ENCODE data around the gene ZNF892. TPM values are rescaled to one million over a fixed set of nuclear protein-coding genes. Genes with fewer than 3 reads are reported as not detected.
"Not testable (repeated sequence)": the region's sequence is repeated elsewhere in the genome, so short reads cannot be mapped to it uniquely, and the experiment has no call there.

Gene ZNF892
- total RNA-seq, 1 donor, result 1.2 TPM

DNA sequence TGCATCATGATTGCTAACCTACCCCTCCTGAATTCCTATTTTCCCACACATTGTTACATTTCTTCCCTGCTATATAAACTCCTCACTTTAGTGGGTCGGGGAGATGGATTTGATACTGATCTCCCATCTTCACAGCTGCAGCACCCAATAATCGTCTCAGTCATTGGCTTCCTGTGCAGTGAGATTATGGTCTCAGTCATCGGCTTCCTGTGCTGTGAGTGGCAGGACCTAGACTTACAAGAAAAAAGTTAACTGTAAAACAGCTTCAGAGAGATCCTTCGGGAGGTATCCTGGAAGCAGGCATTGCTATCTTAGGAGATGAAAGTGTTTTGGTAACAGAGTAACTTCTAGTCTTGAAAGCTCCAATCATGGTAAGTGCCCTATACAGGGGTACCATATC lies 3.4 kb upstream of the ZNF892 start:
- Histone ChIP-seq H3K4me3 (ENCODE audit: low read length) (no peak overlapping the region), H3K4me1 (ENCODE audit: insufficient read depth, low read length) (peaks cover 15% of the 10 kb centered on the region), H3K27me3 (ENCODE audit: insufficient read depth, low read length) (no peaks in the 10 kb centered on the region), H3K9me3 (ENCODE audit: low read depth, low read length) (no peaks in the 10 kb centered on the region)

DNA sequence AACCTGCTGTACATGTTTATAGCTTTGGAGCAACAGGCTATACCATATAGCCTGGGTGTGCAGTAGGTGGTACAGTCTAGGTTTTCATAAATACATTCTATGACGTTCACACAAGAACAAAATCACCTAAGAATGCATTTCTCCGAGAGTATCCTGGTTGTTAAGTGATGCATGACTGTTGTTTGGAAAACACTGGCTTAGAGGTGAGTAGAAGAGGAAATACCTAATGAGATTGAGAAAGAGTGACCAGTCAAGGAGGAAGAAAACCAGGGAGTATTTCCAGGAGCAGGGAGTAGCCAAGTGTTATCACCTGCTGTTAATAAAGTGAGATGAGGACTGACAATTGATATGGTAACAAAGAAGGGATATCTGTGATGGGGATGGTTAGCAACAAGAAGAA lies 2.9 kb upstream of the ZNF892 start:
- no peak overlapping the region for H3K4me3 ChIP-seq (ENCODE audit: low read length)
- no peaks in the 10 kb centered on the region for H3K27me3 ChIP-seq (ENCODE audit: insufficient read depth, low read length)
- peaks cover 15% of the 10 kb centered on the region for H3K4me1 ChIP-seq (ENCODE audit: insufficient read depth, low read length)
- H3K9me3 ChIP-seq (ENCODE audit: low read depth, low read length), result no peaks in the 10 kb centered on the region

DNA sequence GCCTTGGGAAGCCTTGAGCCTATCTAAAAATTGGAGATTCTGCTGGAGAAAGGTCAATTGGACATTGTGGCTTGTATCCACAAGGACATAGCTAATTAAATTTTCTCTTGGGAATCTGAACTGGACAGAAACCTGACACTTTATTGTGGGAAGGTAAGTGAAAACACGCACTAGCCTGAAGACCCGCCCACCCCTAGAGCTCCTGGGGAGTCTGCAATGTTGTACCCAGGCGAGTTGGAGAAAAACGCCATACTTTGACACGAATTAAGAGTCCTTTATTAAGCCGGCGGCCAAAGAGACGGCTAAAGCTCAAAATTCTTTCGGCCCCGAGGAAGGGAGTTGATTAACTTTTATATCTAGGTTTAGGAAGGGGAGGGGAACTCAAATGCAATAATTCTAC lies 1.2 kb upstream of the ZNF892 start:
- no peaks in the 10 kb centered on the region for H3K27me3 ChIP-seq (ENCODE audit: insufficient read depth, low read length)
- no peak overlapping the region for H3K4me3 ChIP-seq (ENCODE audit: low read length)
- peaks cover 15% of the 10 kb centered on the region for H3K4me1 ChIP-seq (ENCODE audit: insufficient read depth, low read length)
- peaks cover 2% of the 10 kb centered on the region for H3K9me3 ChIP-seq (ENCODE audit: low read depth, low read length)

DNA sequence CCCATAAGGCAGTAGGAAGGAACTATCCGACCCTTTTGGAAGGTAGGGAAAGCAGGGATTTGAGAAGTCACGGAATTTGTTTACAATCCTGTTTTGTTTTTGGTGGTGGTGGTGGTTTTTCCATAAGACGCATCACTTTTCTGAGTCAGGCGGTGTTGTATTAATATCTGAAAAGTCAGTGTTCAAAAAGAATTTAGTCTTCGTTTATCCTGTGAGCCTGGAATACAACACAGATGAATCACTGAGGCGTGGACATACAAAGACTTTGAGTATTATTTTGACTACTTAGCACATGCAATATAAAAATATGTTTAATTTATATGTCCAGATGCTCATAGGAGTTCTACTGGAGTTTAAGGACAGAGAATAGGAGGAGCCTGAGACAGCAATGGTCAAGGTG lies 785 bp downstream of the ZNF892 start:
- H3K4me3 ChIP-seq (ENCODE audit: low read length), result peak overlapping the region; percentile 63

DNA sequence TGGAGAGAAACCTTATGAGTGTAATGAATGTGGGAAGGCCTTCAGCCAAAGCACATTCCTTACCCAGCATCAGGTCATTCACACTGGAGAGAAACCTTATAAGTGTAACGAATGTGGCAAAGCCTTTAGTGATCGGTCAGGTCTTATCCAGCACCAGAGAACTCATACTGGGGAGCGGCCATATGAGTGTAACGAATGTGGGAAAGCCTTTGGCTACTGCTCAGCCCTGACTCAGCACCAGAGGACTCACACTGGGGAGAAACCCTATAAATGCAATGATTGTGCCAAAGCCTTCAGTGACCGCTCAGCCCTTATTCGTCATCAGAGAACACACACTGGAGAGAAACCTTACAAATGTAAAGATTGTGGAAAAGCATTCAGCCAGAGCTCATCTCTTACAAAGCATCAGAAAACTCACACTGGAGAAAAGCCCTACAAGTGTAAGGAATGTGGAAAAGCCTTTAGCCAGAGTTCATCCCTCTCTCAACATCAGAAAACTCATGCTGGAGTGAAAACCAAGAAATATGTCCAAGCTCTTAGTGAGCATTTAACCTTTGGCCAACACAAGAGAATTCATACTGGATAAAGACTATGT lies 7.8 kb downstream of the ZNF892 start:
- no peak overlapping the region for H3K4me3 ChIP-seq (ENCODE audit: low read length)
- H3K9me3 ChIP-seq (ENCODE audit: low read depth, low read length), result peaks cover 79% of the 10 kb centered on the region
- no peaks in the 10 kb centered on the region for H3K27me3 ChIP-seq (ENCODE audit: insufficient read depth, low read length)
- H3K4me1 ChIP-seq (ENCODE audit: insufficient read depth, low read length), result no peaks in the 10 kb centered on the region

More for the DNA sequence above, 785 bp downstream of the ZNF892 start:
- Histone ChIP-seq H3K9me3 (ENCODE audit: low read depth, low read length) (peaks cover 23% of the 10 kb centered on the region), H3K27me3 (ENCODE audit: insufficient read depth, low read length) (no peaks in the 10 kb centered on the region), H3K4me1 (ENCODE audit: insufficient read depth, low read length) (peaks cover 15% of the 10 kb centered on the region)

DNA sequence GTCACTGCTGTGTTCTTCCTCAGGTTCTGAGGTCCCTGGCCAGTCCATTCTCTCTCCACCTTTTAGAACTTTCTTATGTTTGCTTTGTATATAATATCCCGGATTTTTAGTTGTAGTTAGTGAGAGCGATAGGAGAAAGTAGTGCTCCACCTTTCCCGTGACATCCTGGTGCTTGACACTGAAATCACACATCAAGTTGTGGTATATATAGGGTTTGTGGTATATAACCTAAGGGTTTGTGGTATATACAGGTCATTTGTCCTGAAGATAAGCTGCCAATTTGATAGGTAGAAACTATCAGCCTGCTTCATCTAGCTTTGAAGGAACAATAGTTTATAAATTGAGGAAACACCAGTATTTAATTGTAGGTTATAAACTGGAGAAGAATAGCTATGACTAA lies 13.1 kb downstream of the ZNF892 start:
- Histone ChIP-seq H3K4me1 (ENCODE audit: insufficient read depth, low read length) (no peaks in the 10 kb centered on the region), H3K4me3 (ENCODE audit: low read length) (no peak overlapping the region), H3K9me3 (ENCODE audit: low read depth, low read length) (peaks cover 67% of the 10 kb centered on the region), H3K27me3 (ENCODE audit: insufficient read depth, low read length) (no peaks in the 10 kb centered on the region)

DNA sequence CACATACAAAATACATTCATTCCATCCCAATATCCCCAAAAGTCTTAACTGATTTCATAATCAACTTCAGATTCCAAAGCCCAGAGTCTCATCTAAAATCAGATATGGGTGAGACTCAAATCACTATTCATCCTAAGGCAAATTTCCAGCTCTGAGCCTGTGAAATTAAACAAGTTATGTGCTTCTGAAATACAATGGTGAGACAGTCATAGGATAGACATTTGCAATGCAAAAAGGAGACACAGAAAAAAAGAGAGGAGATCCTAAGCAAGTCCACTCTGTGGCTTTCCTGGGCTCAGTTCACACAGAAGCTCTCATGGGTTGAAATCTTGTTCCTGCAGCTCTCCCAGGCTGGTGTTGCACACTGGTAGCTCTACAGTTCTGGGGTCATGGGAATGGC lies 18.3 kb downstream of the ZNF892 start:
- H3K9me3 ChIP-seq (ENCODE audit: low read depth, low read length), result peaks cover 32% of the 10 kb centered on the region

DNA sequence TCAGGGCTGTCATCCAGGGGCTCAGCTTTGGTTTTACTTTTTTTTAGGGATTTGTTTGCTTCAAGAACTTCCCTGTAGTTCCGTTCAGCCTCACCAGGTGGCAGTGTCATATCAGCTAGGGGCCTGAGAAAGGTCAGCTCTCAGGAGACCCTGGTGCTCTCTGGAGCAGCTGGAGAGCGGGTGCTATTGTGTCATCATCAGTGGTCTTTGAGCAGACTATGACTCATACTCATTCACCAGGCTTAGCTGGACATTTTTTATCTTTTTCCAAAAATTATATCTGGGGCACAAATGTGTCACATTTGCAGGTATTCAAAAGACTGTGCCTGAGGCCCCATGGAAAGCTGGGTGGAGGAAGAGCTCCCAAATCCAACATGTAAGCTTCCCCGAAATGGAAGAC lies 24.4 kb downstream of the ZNF892 start:
- H3K27me3 ChIP-seq (ENCODE audit: insufficient read depth, low read length), result no peaks in the 10 kb centered on the region
- H3K9me3 ChIP-seq (ENCODE audit: low read depth, low read length), result no peaks in the 10 kb centered on the region
- no peaks in the 10 kb centered on the region for H3K4me1 ChIP-seq (ENCODE audit: insufficient read depth, low read length)
- H3K4me3 ChIP-seq (ENCODE audit: low read length), result no peak overlapping the region

More for the DNA sequence above, 18.3 kb downstream of the ZNF892 start:
- Histone ChIP-seq H3K27me3 (ENCODE audit: insufficient read depth, low read length) (no peaks in the 10 kb centered on the region), H3K4me1 (ENCODE audit: insufficient read depth, low read length) (no peaks in the 10 kb centered on the region), H3K4me3 (ENCODE audit: low read length) (no peak overlapping the region)

DNA sequence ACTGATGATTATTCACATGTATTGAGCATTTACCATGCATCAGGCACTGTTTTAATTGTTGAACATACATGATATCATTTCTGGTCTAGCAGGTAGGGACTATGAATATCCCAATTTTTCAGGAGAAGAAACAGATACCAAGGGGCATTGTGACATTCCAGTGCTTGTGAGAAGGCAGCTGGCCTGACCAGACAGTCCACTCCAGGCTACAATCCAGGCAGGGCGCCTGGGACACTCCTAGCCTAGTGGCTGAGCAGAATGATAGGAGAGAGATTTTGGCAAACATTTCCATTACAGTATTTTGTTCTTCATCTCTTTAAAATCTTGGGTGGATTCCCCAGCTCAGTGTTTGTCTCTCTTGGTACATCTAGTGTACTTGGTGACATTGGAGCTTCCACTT lies 24.9 kb downstream of the ZNF892 start:
- Histone ChIP-seq H3K4me3 (ENCODE audit: low read length) (no peak overlapping the region), H3K9me3 (ENCODE audit: low read depth, low read length) (no peaks in the 10 kb centered on the region), H3K4me1 (ENCODE audit: insufficient read depth, low read length) (no peaks in the 10 kb centered on the region), H3K27me3 (ENCODE audit: insufficient read depth, low read length) (no peaks in the 10 kb centered on the region)

DNA sequence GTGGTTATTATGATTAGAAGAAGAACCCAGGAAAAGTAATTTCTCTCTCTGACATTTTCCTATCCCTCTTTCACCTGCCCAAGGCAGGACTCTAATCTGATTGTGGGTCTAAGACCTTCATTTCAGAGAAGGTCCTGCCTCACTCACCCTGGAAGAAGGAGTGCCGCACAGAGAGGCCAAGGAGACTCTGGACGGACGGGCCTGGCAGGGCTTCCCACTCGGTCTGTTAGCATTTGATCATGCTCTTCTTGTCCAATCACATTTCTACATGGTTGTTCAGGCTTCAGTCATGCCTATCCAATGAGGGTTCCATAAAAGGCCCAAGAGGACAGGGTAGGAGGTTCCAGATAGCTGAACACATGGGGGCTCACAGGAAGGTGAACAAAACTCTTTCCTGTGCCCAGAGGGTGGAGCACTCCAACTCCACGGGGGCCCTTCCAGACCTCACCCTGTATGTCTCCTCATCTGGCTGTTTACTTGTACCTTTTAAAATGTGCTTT lies 27.0 kb downstream of the ZNF892 start:
- no peaks in the 10 kb centered on the region for H3K4me1 ChIP-seq (ENCODE audit: insufficient read depth, low read length)
- no peaks in the 10 kb centered on the region for H3K27me3 ChIP-seq (ENCODE audit: insufficient read depth, low read length)
- H3K9me3 ChIP-seq (ENCODE audit: low read depth, low read length), result no peaks in the 10 kb centered on the region
- H3K4me3 ChIP-seq (ENCODE audit: low read length), result no peak overlapping the region

DNA sequence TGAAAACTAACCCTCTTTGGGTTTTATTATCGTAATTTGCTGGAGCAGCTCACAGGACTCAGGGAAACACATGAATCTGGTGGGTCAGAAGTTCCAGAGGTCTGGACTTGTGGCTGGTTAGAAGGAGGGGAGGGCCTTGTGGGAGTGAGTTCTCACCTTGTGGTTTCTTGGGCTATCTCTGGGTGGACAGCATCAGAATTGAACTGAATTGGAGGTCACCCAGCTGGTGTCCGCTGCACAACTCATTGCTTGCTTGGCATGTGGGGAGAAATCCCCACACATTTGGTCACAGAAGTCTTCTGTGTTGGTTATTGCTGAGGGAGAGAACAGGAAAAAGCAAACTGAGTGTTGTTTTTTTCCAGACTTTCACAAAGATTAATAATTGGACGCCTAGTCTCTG lies 27.5 kb downstream of the ZNF892 start:
- no peaks in the 10 kb centered on the region for H3K27me3 ChIP-seq (ENCODE audit: insufficient read depth, low read length)
- no peak overlapping the region for H3K4me3 ChIP-seq (ENCODE audit: low read length)
- no peaks in the 10 kb centered on the region for H3K4me1 ChIP-seq (ENCODE audit: insufficient read depth, low read length)
- H3K9me3 ChIP-seq (ENCODE audit: low read depth, low read length), result no peaks in the 10 kb centered on the region

DNA sequence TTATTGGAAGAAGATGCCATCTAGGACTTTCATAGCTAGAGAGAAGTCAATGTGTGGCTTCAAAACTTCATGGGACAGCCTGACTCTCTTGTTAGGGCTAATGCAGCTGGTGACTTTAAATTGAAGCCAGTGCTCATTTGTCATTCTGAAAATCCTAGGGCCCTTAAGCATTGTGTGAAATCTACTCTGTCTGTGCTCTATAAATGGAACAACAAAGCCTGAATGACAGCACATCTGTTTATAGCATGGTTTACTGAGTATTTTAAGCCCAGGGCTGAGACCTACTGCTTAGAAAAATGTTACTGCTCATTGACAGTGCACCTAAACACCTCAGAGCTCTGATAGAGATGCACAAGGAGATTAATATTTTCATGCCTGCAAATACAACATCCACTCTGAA lies 30.8 kb downstream of the ZNF892 start:
- Histone ChIP-seq H3K4me1 (ENCODE audit: insufficient read depth, low read length) (no peaks in the 10 kb centered on the region), H3K4me3 (ENCODE audit: low read length) (no peak overlapping the region), H3K27me3 (ENCODE audit: insufficient read depth, low read length) (no peaks in the 10 kb centered on the region), H3K9me3 (ENCODE audit: low read depth, low read length) (peaks cover 6% of the 10 kb centered on the region)

DNA sequence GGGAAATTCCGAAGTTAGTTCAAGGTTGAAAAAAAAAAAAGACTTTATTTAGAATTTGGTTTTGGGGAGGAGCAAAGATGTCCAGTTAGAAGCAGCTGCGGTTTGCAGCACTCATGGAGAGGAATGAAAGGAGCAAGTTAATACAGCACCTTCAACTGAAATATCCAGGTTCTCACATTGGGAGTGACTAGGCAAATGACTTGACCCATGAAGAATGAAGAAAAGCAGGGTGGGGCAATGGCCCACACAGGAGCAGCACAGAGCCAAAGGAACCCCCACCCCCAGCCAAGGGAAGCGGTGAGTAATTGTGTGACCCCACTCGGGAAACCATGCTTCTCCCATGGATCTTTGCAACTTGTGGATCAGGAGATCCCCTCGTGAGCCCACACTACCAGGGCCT lies 32.8 kb downstream of the ZNF892 start:
- Histone ChIP-seq H3K4me1 (ENCODE audit: insufficient read depth, low read length) (no peaks in the 10 kb centered on the region), H3K27me3 (ENCODE audit: insufficient read depth, low read length) (no peaks in the 10 kb centered on the region), H3K9me3 (ENCODE audit: low read depth, low read length) (peaks cover 6% of the 10 kb centered on the region), H3K4me3 (ENCODE audit: low read length) (no peak overlapping the region)

DNA sequence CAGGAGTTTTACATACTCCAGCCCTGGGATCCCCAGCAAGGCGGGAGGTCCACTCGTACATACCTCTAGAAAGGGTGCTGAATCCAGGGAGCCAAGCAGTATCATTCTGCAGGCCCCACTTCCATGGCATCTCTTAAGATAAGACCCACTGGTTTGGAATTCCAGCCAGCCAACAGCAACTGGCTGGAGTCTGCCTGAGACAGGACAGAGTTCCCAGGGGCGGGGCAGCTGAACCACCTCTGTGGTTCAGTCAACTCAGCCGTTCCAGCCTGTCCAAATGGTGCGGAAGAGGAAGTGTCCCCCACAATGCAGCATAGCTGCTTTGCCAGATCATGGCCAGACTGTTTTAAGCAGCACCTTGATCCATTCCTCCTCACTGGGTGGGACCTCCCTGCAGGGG lies 33.2 kb downstream of the ZNF892 start:
- H3K4me1 ChIP-seq (ENCODE audit: insufficient read depth, low read length), result no peaks in the 10 kb centered on the region
- H3K9me3 ChIP-seq (ENCODE audit: low read depth, low read length), result peaks cover 6% of the 10 kb centered on the region
- no peaks in the 10 kb centered on the region for H3K27me3 ChIP-seq (ENCODE audit: insufficient read depth, low read length)
- no peak overlapping the region for H3K4me3 ChIP-seq (ENCODE audit: low read length)

DNA sequence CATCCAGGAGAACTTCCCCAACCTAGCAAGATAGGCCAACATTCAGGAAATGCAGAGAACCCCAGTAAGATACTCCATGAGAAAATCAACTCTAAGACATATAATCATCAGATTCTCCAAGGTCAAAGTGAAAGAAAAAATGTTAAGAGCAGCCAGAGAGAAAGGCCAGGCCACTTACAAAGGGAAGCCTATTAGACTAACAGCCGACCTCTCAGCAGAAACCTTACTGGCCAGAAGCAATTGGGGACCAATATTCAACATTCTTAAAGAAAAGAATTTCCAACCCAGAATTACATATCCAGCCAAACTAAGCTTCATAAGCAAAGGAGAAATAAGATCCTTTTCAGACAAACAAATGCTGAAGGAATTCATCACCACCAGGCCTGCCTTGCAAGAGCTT lies 34.8 kb downstream of the ZNF892 start:
- not testable (repeated sequence) for H3K4me3 ChIP-seq (ENCODE audit: low read length); H3K4me1 ChIP-seq (ENCODE audit: insufficient read depth, low read length); H3K27me3 ChIP-seq (ENCODE audit: insufficient read depth, low read length); H3K9me3 ChIP-seq (ENCODE audit: low read depth, low read length)
